IMR-90 (cell line): ENCODE results near the gene ALDH3A2. TPM values are rescaled to one million over a fixed set of nuclear protein-coding genes. Genes with fewer than 3 reads are reported as not detected.

ENCODE experiments used
- ATAC-seq: fragments of 200-7000 bp; cut with Tn5 transposase; 2 replicates; pipeline ENCODE4 v1.9.1; 2020; ENCODE audit warnings: low read depth, mild to moderate bottlenecking, moderate library complexity
- BruUV-seq: library from RNA; stranded (reverse); fragments of 400-500 nt; replicated peaks from 2 replicates; lab custom pipeline; 2021; lab: Mats Ljungman, UMichigan
- CTCF ChIA-PET: fragments of 300-600 bp; formaldehyde crosslinking; extraction: SDS; loops from one replicate; lab custom pipeline; 2021; ENCODE audit warnings: antibody characterized with exemption; lab: Yijun Ruan, JAX
- POLR2A ChIA-PET: fragments of 300-600 bp; sonication (Branson Sonifier 250); formaldehyde crosslinking; loops from one replicate; lab custom pipeline; 2022; ENCODE audit warnings: antibody characterized with exemption; ENCODE audit not compliant: unreplicated experiment; lab: Charles Lee
- DNase-seq: peaks from one replicate; pipeline ENCODE4 v3.0.0; 2013
- H2AFZ ChIP-seq: replicated peaks from 2 replicates; pipeline ENCODE3; 2013; ENCODE audit warnings: low read length, mild to moderate bottlenecking; ENCODE audit not compliant: poor library complexity
- H2AK5ac ChIP-seq: 2 replicates; pipeline ENCODE4 v1.6.1; 2013; ENCODE audit warnings: low read depth, low read length, inconsistent platforms
- H2AK9ac ChIP-seq: replicated peaks from 2 replicates; pipeline ENCODE3; 2013; ENCODE audit warnings: mild to moderate bottlenecking, low read depth, low read length, moderate library complexity; ENCODE audit not compliant: poor library complexity
- H2BK120ac ChIP-seq: 2 replicates; pipeline ENCODE4 v1.6.1; 2013; ENCODE audit warnings: low read depth, low read length, inconsistent platforms
- H2BK15ac ChIP-seq: 3 replicates; pipeline ENCODE4 v1.6.1; 2013; ENCODE audit warnings: low read depth, low read length, inconsistent platforms
- H2BK20ac ChIP-seq: 2 replicates; pipeline ENCODE4 v1.6.1; 2013; ENCODE audit warnings: low read depth, mild to moderate bottlenecking, inconsistent platforms, low read length, moderate library complexity
- H2BK5ac ChIP-seq: 2 replicates; pipeline ENCODE4 v1.6.1; 2013; ENCODE audit warnings: mild to moderate bottlenecking, low read depth, low read length, inconsistent platforms; ENCODE audit not compliant: poor library complexity, severe bottlenecking
- H3K14ac ChIP-seq: replicated peaks from 2 replicates; pipeline ENCODE4 v1.6.1; 2013; ENCODE audit warnings: low read depth, low read length, inconsistent platforms
- H3K18ac ChIP-seq: 2 replicates; pipeline ENCODE4 v1.6.1; 2013; ENCODE audit warnings: low read depth, low read length, control low read depth
- H3K23ac ChIP-seq: 2 replicates; pipeline ENCODE4 v1.6.1; 2013; ENCODE audit warnings: low read depth, low read length, inconsistent platforms
- H3K27ac ChIP-seq: 2 replicates; pipeline ENCODE4 v1.5.1; 2013; ENCODE audit warnings: mild to moderate bottlenecking, control low read depth, low read length; ENCODE audit not compliant: insufficient read depth
- H3K27me3 ChIP-seq: 2 replicates; pipeline ENCODE4 v1.6.1; 2013; ENCODE audit warnings: low read length; ENCODE audit not compliant: control insufficient read depth, insufficient read depth
- H3K36me3 ChIP-seq: 2 replicates; pipeline ENCODE4 v1.6.1; 2013; ENCODE audit warnings: low read length, mixed read lengths; ENCODE audit not compliant: control insufficient read depth, insufficient read depth
- H3K4ac ChIP-seq: 2 replicates; pipeline ENCODE4 v1.6.1; 2013; ENCODE audit warnings: low read depth, low read length, inconsistent platforms
- H3K4me1 ChIP-seq: 2 replicates; pipeline ENCODE4 v1.6.1; 2013; ENCODE audit warnings: low read length, mixed read lengths; ENCODE audit not compliant: control insufficient read depth, insufficient read depth
- H3K4me2 ChIP-seq: 2 replicates; pipeline ENCODE4 v1.6.1; 2013; ENCODE audit warnings: low read depth, mild to moderate bottlenecking, control low read depth, low read length, moderate library complexity
- H3K4me3 ChIP-seq: 2 replicates; pipeline ENCODE4 v1.5.1; 2013; ENCODE audit warnings: low read depth, mild to moderate bottlenecking, control low read depth, low read length, moderate library complexity; ENCODE audit not compliant: insufficient read depth
- H3K56ac ChIP-seq: 2 replicates; pipeline ENCODE4 v1.6.1; 2013; ENCODE audit warnings: low read length, inconsistent platforms; ENCODE audit not compliant: insufficient read depth; ENCODE audit errors: extremely low read depth
- H3K79me1 ChIP-seq, 2 experiments: 2 replicates each; pipeline ENCODE4 v1.6.1; 2013; ENCODE audit warnings: low read length in 2 of 2, inconsistent platforms in 1 of 2, low read depth in 1 of 2
- H3K9ac ChIP-seq: 2 replicates; pipeline ENCODE4 v1.6.1; 2013; ENCODE audit warnings: low read depth, low read length, control low read depth
- H3K9me1 ChIP-seq: 2 replicates; pipeline ENCODE4 v1.6.1; 2013; ENCODE audit warnings: low read length, inconsistent platforms; ENCODE audit not compliant: insufficient read depth
- H3K9me3 ChIP-seq: 2 replicates; pipeline ENCODE4 v1.6.1; 2013; ENCODE audit warnings: low read length; ENCODE audit not compliant: control insufficient read depth, insufficient read depth
- H4K20me1 ChIP-seq: 2 replicates; pipeline ENCODE4 v1.6.1; 2013; ENCODE audit warnings: low read length, inconsistent platforms; ENCODE audit not compliant: insufficient read depth
- H4K5ac ChIP-seq: 2 replicates; pipeline ENCODE4 v1.6.1; 2013; ENCODE audit warnings: mild to moderate bottlenecking, low read depth, low read length, control low read depth
- H4K8ac ChIP-seq, 2 experiments: 2 replicates each; pipeline ENCODE4 v1.6.1; 2013; ENCODE audit warnings: low read depth in 2 of 2, low read length in 2 of 2, control low read depth in 1 of 2, inconsistent platforms in 1 of 2
- H4K91ac ChIP-seq: 2 replicates; pipeline ENCODE4 v1.6.1; 2013; ENCODE audit warnings: low read depth, low read length, inconsistent platforms; ENCODE audit not compliant: insufficient read depth
- BHLHE40 ChIP-seq: fragments of 150-350 bp; IDR thresholded peaks from 2 replicates; pipeline ENCODE4 v1.6.1; 2016; ENCODE audit warnings: mild to moderate bottlenecking, low read depth, low read length
- CEBPB ChIP-seq: IDR thresholded peaks from 2 replicates; pipeline ENCODE4 v1.6.1; 2012; ENCODE audit warnings: low read depth, low read length, improper control_type of control experiment
- CHD1 ChIP-seq: IDR thresholded peaks from 2 replicates; pipeline ENCODE4 v1.6.1; 2012; ENCODE audit warnings: low read depth, low read length, improper control_type of control experiment
- ELK1 ChIP-seq: fragments of 150-350 bp; IDR thresholded peaks from 2 replicates; pipeline ENCODE4 v1.6.1; 2016; ENCODE audit warnings: low read depth, mild to moderate bottlenecking, low read length, moderate library complexity, borderline replicate concordance
- FOS ChIP-seq: fragments of 150-350 bp; IDR thresholded peaks from 2 replicates; pipeline ENCODE4 v1.6.1; 2016; ENCODE audit warnings: low read depth, low read length
- MAFK ChIP-seq: IDR thresholded peaks from 2 replicates; pipeline ENCODE4 v1.6.1; 2012; ENCODE audit warnings: low read depth, low read length, improper control_type of control experiment
- MAZ ChIP-seq: IDR thresholded peaks from 2 replicates; pipeline ENCODE4 v1.6.1; 2012; ENCODE audit warnings: low read depth, mild to moderate bottlenecking, low read length, improper control_type of control experiment, moderate library complexity, borderline replicate concordance
- MXI1 ChIP-seq: IDR thresholded peaks from 2 replicates; pipeline ENCODE4 v1.6.1; 2012; ENCODE audit warnings: low read depth, mild to moderate bottlenecking, low read length, moderate library complexity, borderline replicate concordance
- NFE2L2 ChIP-seq: fragments of 150-350 bp; IDR thresholded peaks from 2 replicates; pipeline ENCODE4 v1.6.1; 2016; ENCODE audit warnings: low read depth, mild to moderate bottlenecking, low read length
- POLR2A ChIP-seq: IDR thresholded peaks from 2 replicates; pipeline ENCODE4 v1.6.1; 2012; ENCODE audit warnings: mild to moderate bottlenecking, low read depth, low read length
- SMC3 ChIP-seq: fragments of 150-350 bp; IDR thresholded peaks from 2 replicates; pipeline ENCODE4 v1.6.1; 2016; ENCODE audit warnings: low read depth, mild to moderate bottlenecking, antibody characterized with exemption, low read length, moderate library complexity
- WGBS, 2 experiments: methylation state at CpG; one replicate each; pipeline versions ENCODE4 v1.1.5 to v1.1.7; 2013; ENCODE audit warnings: missing lambda C conversion rate in 2 of 2; ENCODE audit not compliant: insufficient read length in 1 of 2; ENCODE audit errors: extremely low coverage in 2 of 2; 5-methylcytosine and 5-hydroxymethylcytosine counted together
- dilution Hi-C: fragments of 300-500 bp; cut with HindIII; formaldehyde crosslinking; loops from one replicate; pipeline ENCODE4 v1.14.3; 2018; ENCODE audit warnings: low sequenced_read_pairs; ENCODE audit not compliant: unreplicated experiment
- in situ Hi-C: fragments of 300-500 bp; cut with MboI; formaldehyde crosslinking; loops from 3 replicates; pipeline ENCODE4 v1.14.3; 2019; ENCODE audit warnings: low sequenced_read_pairs, inconsistent platforms, mixed read lengths
- intact Hi-C: fragments of 100-400 bp; cut with micrococcal nuclease; formaldehyde crosslinking; loops from 2 replicates; pipeline ENCODE4 v1.10.0; 2022
- polyA plus RNA-seq, 3 experiments: library from polyadenylated mRNA; depleted of rRNA; stranded (reverse); fragments of >200 nt; gene quantifications; 2 replicates each; pipeline ENCODE4 v1.2.3, GENCODE V29; 2012; ENCODE audit warnings: low replicate concordance in 1 of 3
- total RNA-seq: library from RNA; depleted of rRNA; stranded (reverse); fragments of >200 nt; gene quantifications from 2 replicates; pipeline ENCODE4 v1.2.3, GENCODE V29; 2012
- TF ChIP-seq, protein P1 (sequence below): conservative IDR thresholded peaks from 2 replicates; pipeline ENCODE4 v1.5.1; 2012; ENCODE audit warnings: mild to moderate bottlenecking, low read depth, low read length, improper control_type of control experiment
- TF ChIP-seq, protein P2 (sequence below): fragments of 150-350 bp; IDR thresholded peaks from 2 replicates; pipeline ENCODE4 v1.6.1; 2017; ENCODE audit warnings: mild to moderate bottlenecking, antibody characterized with exemption, low read length, low read depth

Gene ALDH3A2
- total and polyA plus RNA-seq, 2 of the 4 experiments (the other 2 are of a cell fraction): 4.0 to 7.9 TPM

DNA sequence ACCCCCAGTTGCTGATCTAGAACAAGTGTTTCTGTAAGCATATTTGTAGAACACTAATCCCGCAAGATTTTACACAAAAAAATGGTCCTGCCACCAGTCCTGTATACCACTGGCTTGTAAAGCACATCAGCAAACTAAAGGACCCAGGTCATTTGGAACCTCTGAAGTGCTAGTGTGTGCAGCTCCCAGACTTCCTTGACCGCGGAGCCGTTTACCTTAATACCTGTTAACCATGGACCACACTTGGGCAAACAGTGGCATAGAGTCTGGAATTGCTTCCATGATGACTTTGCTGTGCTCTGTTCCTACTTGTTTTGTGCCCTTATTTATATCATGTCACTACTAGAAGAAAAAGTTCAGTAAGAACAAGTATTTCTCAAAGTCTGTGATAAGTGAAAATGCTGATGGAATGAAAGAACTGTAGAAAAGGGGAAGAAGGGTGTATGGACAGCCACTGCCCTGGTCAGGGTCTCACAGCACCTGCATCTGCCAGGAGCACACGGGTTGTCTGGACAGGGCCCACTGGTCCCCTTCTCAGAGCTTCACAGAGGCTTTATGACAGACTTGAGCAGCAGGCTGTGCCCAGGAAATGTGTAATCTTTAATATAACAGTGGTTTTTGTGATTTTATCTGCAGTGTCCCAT is 29.3 kb downstream of the ALDH3A2 start:
- H4K5ac ChIP-seq: no peak overlapping the region
- H3K4ac ChIP-seq: no peak overlapping the region
- POLR2A ChIA-PET: no interaction called here
- no peaks in the 10 kb centered on the region for H3K9me1 ChIP-seq
- H4K91ac ChIP-seq: no peak overlapping the region
- H3K18ac ChIP-seq: no peak overlapping the region
- no peak overlapping the region for H3K4me3 ChIP-seq
- dilution Hi-C loops: no loop called here
- CTCF ChIA-PET: no interaction called here
- no peaks in the 10 kb centered on the region; the same call in 1 of the 2 replicates for H4K20me1 ChIP-seq
- H3K79me1 ChIP-seq: no peaks in the 10 kb centered on the region
- no peaks in the 10 kb centered on the region for H3K9me3 ChIP-seq
- no peaks in the 10 kb centered on the region for H3K36me3 ChIP-seq
- H2BK120ac ChIP-seq: no peak overlapping the region
- TF ChIP-seq CHD1 (no peak), NFE2L2 (no peak), ELK1 (no peak), POLR2A (no peak), FOS (no peak), MAZ (no peak), MAFK (no peak), CEBPB (no peak), SMC3 (no peak), MXI1 (no peak), BHLHE40 (no peak)
- TF ChIP-seq, protein P1, sequence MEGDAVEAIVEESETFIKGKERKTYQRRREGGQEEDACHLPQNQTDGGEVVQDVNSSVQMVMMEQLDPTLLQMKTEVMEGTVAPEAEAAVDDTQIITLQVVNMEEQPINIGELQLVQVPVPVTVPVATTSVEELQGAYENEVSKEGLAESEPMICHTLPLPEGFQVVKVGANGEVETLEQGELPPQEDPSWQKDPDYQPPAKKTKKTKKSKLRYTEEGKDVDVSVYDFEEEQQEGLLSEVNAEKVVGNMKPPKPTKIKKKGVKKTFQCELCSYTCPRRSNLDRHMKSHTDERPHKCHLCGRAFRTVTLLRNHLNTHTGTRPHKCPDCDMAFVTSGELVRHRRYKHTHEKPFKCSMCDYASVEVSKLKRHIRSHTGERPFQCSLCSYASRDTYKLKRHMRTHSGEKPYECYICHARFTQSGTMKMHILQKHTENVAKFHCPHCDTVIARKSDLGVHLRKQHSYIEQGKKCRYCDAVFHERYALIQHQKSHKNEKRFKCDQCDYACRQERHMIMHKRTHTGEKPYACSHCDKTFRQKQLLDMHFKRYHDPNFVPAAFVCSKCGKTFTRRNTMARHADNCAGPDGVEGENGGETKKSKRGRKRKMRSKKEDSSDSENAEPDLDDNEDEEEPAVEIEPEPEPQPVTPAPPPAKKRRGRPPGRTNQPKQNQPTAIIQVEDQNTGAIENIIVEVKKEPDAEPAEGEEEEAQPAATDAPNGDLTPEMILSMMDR: no peak
- TF ChIP-seq, protein P2, sequence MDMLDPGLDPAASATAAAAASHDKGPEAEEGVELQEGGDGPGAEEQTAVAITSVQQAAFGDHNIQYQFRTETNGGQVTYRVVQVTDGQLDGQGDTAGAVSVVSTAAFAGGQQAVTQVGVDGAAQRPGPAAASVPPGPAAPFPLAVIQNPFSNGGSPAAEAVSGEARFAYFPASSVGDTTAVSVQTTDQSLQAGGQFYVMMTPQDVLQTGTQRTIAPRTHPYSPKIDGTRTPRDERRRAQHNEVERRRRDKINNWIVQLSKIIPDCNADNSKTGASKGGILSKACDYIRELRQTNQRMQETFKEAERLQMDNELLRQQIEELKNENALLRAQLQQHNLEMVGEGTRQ: no peak
- H2AFZ ChIP-seq: no peak overlapping the region
- no peak overlapping the region for H3K56ac ChIP-seq
- H3K4me2 ChIP-seq: no peak overlapping the region
- H3K9ac ChIP-seq: no peak overlapping the region
- H4K8ac ChIP-seq: no peak overlapping the region
- H2AK5ac ChIP-seq: no peak overlapping the region
- WGBS, 2 experiments: 89% methylated on average over 3 of the region's 5 CpGs; no CpG with 5 or more reads in 1 of the 2 experiments
- H3K27me3 ChIP-seq: peaks cover 4% of the 10 kb centered on the region
- no peak overlapping the region for H2BK15ac ChIP-seq
- H3K4me1 ChIP-seq: no peaks in the 10 kb centered on the region
- no TSS peak for BruUV-seq
- ATAC-seq (no peak), DNase-seq (no peak)
- no peak overlapping the region for H2AK9ac ChIP-seq
- no peak overlapping the region for H3K14ac ChIP-seq
- H3K23ac ChIP-seq: no peak overlapping the region
- H2BK20ac ChIP-seq: no peak overlapping the region
- intact Hi-C loops: no loop called here
- H3K27ac ChIP-seq: no peak overlapping the region
- in situ Hi-C loops: no loop called here
- H2BK5ac ChIP-seq: no peak overlapping the region
